H1 (cell line): ENCODE results near the gene CDK16. TPM values are rescaled to one million over a fixed set of nuclear protein-coding genes. Genes with fewer than 3 reads are reported as not detected.

ENCODE experiments used
- KDM4A ChIP-seq: IDR thresholded peaks from one replicate; pipeline ENCODE4 v1.7.1; 2012; ENCODE audit warnings: low read depth, mild to moderate bottlenecking, moderate library complexity, low read length, inconsistent platforms; ENCODE audit not compliant: severe bottlenecking
- SP2 ChIP-seq: IDR thresholded peaks from 2 replicates; pipeline ENCODE4 v1.6.1; 2012; ENCODE audit warnings: mild to moderate bottlenecking, low read length, inconsistent platforms
- polyA plus RNA-seq, 7 experiments: library from polyadenylated mRNA; depleted of rRNA in 3 of 7; stranded (reverse) in 5 of 7; unstranded in 2 of 7; fragments of >200 nt in 5 of 7; fragments of 200-250 nt in 2 of 7; gene quantifications; 1 replicate in 5 of 7; 2 replicates in 1 of 7; 4 replicates in 1 of 7; pipeline versions ENCODE4 v1.2.1 to v1.2.3, GENCODE V29; 2011 to 2013; ENCODE audit warnings: missing spikeins in 2 of 7, mixed read lengths in 2 of 7
- total RNA-seq: library from RNA; stranded (reverse); fragmentation: NEBNext Ultra II Directional; extraction: Animal tissue kit (Norgen Biotek cat#: 25700); gene quantifications from 2 replicates; pipeline ENCODE4 v1.2.1, GENCODE V29; 2021

Gene CDK16
- total and polyA plus RNA-seq, 2 of the 8 experiments (the other 6 are each of a cell fraction or from before 2014, with no cell fraction given): 124 to 204 TPM

DNA sequence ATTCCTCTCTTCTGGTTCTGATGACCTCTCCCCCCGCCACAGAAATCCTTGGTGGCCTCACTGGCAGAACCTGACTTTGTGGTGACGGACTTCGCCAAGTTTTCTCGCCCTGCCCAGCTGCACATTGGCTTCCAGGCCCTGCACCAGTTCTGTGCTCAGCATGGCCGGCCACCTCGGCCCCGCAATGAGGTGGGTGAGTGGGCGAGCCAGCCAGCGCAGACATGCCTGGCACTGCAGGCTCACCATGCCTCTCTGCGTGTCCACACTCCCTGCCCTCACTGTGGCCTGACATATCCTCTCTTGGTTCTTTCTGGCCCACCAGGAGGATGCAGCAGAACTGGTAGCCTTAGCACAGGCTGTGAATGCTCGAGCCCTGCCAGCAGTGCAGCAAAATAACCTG, 16.2 kb upstream of the CDK16 start (continued):
- TF ChIP-seq SP2 (no peak), KDM4A (no peak)
